HepG2 (cell line): ENCODE measurements around the gene PKD2L1. TPM values are rescaled to one million over a fixed set of nuclear protein-coding genes. Genes with fewer than 3 reads are reported as not detected.
"Not testable (repeated sequence)": the region's sequence is repeated elsewhere in the genome, so short reads cannot be mapped to it uniquely, and the experiment has no call there.

ENCODE experiments used
- ATAC-seq: fragments of 200-7000 bp; cut with Tn5 transposase; 3 replicates; pipeline ENCODE4 v1.9.1; 2020; ENCODE audit warnings: mild to moderate bottlenecking, moderate library complexity
- BruUV-seq: library from RNA; stranded (reverse); fragments of 400-500 nt; replicated peaks from 2 replicates; lab custom pipeline; 2021; lab: Mats Ljungman, UMichigan
- CTCF ChIA-PET: fragments of 300-600 bp; formaldehyde crosslinking; extraction: SDS; loops from one replicate; lab custom pipeline; 2021; ENCODE audit warnings: low total read pairs, inconsistent platforms, low intra/inter-chr PET ratio; lab: Yijun Ruan, JAX
- POLR2A ChIA-PET: fragments of 350-600 bp; sonication (Branson Sonifier 250); formaldehyde crosslinking; loops from one replicate; lab custom pipeline; 2020; ENCODE audit warnings: antibody characterized with exemption, inconsistent platforms; lab: Yijun Ruan, JAX
- DNase-seq: peaks from one replicate; pipeline ENCODE4 v3.0.0-alpha.2; 2015; ENCODE audit warnings: low spot score
- FAIRE-seq: peaks from 3 replicates; lab custom pipeline; 2011; peaks lifted over from hg19 to GRCh38; lab: Jason Lieb, UNC
- H2AFZ ChIP-seq: one replicate; pipeline ENCODE4 v1.6.1; 2011; ENCODE audit warnings: low read length, inconsistent platforms
- H3K27ac ChIP-seq: fragments of 300-600 bp; 3 replicates; pipeline ENCODE4 v1.8.0; 2011; ENCODE audit warnings: mixed run types, mild to moderate bottlenecking, mixed read lengths, low read length, inconsistent platforms; ENCODE audit not compliant: insufficient read depth; ENCODE audit errors: extremely low read length
- H3K27me3 ChIP-seq, 2 experiments: fragments of 200-600 bp in 1 of 2; 2 replicates in 1 of 2; 3 replicates in 1 of 2; pipeline versions ENCODE4 v1.6.0 to v1.8.0; 2011; ENCODE audit warnings: low read length in 2 of 2, mild to moderate bottlenecking in 2 of 2, moderate library complexity in 2 of 2, inconsistent platforms in 1 of 2; ENCODE audit not compliant: insufficient read depth in 2 of 2, control insufficient read depth in 1 of 2
- H3K36me3 ChIP-seq, 2 experiments: fragments of 200-600 bp in 1 of 2; replicated peaks in 1 of 2; 2 replicates in 1 of 2; 3 replicates in 1 of 2; pipeline versions ENCODE4 v1.5.1 to v1.8.0; 2011; ENCODE audit warnings: low read length in 2 of 2, inconsistent platforms in 1 of 2; ENCODE audit not compliant: insufficient read depth in 2 of 2, control insufficient read depth in 1 of 2
- H3K4me1 ChIP-seq: 2 replicates; pipeline ENCODE4 v1.5.1; 2012; ENCODE audit warnings: low read length, inconsistent platforms; ENCODE audit not compliant: insufficient read depth
- H3K4me2 ChIP-seq: 2 replicates; pipeline ENCODE4 v1.6.0; 2011; ENCODE audit warnings: low read depth, low read length, inconsistent platforms
- H3K4me3 ChIP-seq, 3 experiments: fragments of 200-600 bp in 1 of 3; sonication (generic), shearing (Covaris generic) in 1 of 3; replicated peaks in 1 of 3; 2 replicates each; pipeline ENCODE4 v1.5.1; 2011 to 2016; ENCODE audit warnings: low read length in 3 of 3, inconsistent platforms in 2 of 3, low read depth in 2 of 3, mild to moderate bottlenecking in 2 of 3, control low read depth in 1 of 3, mixed read lengths in 1 of 3; ENCODE audit not compliant: insufficient read depth in 1 of 3
- H3K79me2 ChIP-seq: one replicate; pipeline ENCODE4 v1.6.1; 2011; ENCODE audit warnings: low read length, inconsistent platforms; ENCODE audit not compliant: insufficient read depth
- H3K9ac ChIP-seq: 2 replicates; pipeline ENCODE4 v1.6.0; 2011; ENCODE audit warnings: mild to moderate bottlenecking, low read depth, low read length, inconsistent platforms; ENCODE audit not compliant: insufficient read depth
- H3K9me3 ChIP-seq: 2 replicates; pipeline ENCODE4 v1.5.1; 2012; ENCODE audit warnings: mild to moderate bottlenecking, low read length
- H4K20me1 ChIP-seq: 2 replicates; pipeline ENCODE4 v1.6.0; 2011; ENCODE audit warnings: inconsistent platforms, mild to moderate bottlenecking, low read length, moderate library complexity; ENCODE audit not compliant: insufficient read depth
- AKAP8 ChIP-seq: sonication (generic); formaldehyde crosslinking; IDR thresholded peaks from 2 replicates; pipeline ENCODE4 v1.5.1; 2020; ENCODE audit warnings: mild to moderate bottlenecking, missing genetic modification reagents
- HNF4A ChIP-seq: sonication (generic); formaldehyde crosslinking; IDR thresholded peaks from 2 replicates; pipeline ENCODE4 v1.4.0; 2020; ENCODE audit warnings: missing genetic modification reagents
- KAT7 ChIP-seq: IDR thresholded peaks from 2 replicates; pipeline ENCODE4 v1.6.1; 2018; ENCODE audit warnings: borderline replicate concordance, missing compliant biosample characterization
- MIXL1 ChIP-seq: IDR thresholded peaks from 2 replicates; pipeline ENCODE4 v1.6.1; 2016
- NCOR1 ChIP-seq: fragments of 200-600 bp; sonication (generic); IDR thresholded peaks from 2 replicates; pipeline ENCODE4 v1.7.0; 2017; ENCODE audit warnings: antibody characterized with exemption, low read length, borderline replicate concordance
- PHF8 ChIP-seq: sonication (generic); formaldehyde crosslinking; IDR thresholded peaks from 2 replicates; pipeline ENCODE4 v1.5.0; 2020; ENCODE audit warnings: missing genetic modification reagents
- SAP130 ChIP-seq: IDR thresholded peaks from 2 replicates; pipeline ENCODE4 v1.6.1; 2016; ENCODE audit warnings: low read depth
- SIX1 ChIP-seq: sonication (generic); formaldehyde crosslinking; IDR thresholded peaks from 2 replicates; pipeline ENCODE4 v1.4.0; 2020; ENCODE audit warnings: missing genetic modification reagents, borderline replicate concordance
- ZBED4 ChIP-seq: sonication (generic); formaldehyde crosslinking; IDR thresholded peaks from 2 replicates; pipeline ENCODE4 v1.4.0; 2020; ENCODE audit warnings: missing genetic modification reagents, borderline replicate concordance
- ZMYM2 ChIP-seq: sonication (generic); formaldehyde crosslinking; IDR thresholded peaks from 2 replicates; pipeline ENCODE4 v1.8.0; 2022; ENCODE audit warnings: mild to moderate bottlenecking, missing genetic modification reagents
- ZNF264 ChIP-seq: sonication (generic); formaldehyde crosslinking; IDR thresholded peaks from 2 replicates; pipeline ENCODE4 v1.4.0; 2020; ENCODE audit warnings: missing genetic modification reagents
- whole genome bisulfite sequencing: methylation state at CpG from one replicate; pipeline ENCODE4 v1.1.6; 2017; ENCODE audit warnings: low lambda C conversion rate; 5-methylcytosine and 5-hydroxymethylcytosine counted together
- in situ Hi-C: cut with HindIII; loops from 2 replicates; pipeline ENCODE4 v1.10.0; 2017; ENCODE audit warnings: low pct_unique_long_range_greater_than_20kb; ENCODE audit not compliant: extremely low pct_ligation_motif_present
- intact Hi-C: fragments of 100-400 bp; cut with micrococcal nuclease; formaldehyde crosslinking; loops from one replicate; pipeline ENCODE4 v1.10.0; 2022; ENCODE audit not compliant: unreplicated experiment
- polyA plus RNA-seq, 8 experiments: library from polyadenylated mRNA; depleted of rRNA in 3 of 8; stranded (reverse) in 7 of 8; unstranded in 1 of 8; fragments of >200 nt; fragmentation: Illumina TruSeq in 4 of 8; extraction: Trizol in 4 of 8; gene quantifications; 2 replicates each; pipeline versions ENCODE4 v1.2.1 to v1.2.3, GENCODE V29; 2011 to 2016; ENCODE audit warnings: low read depth in 4 of 8, missing spikeins in 1 of 8, mixed read lengths in 1 of 8; ENCODE audit not compliant: insufficient read depth in 1 of 8
- total RNA-seq, 5 experiments: library from RNA; depleted of rRNA; stranded (reverse); fragments of >200 nt; fragmentation: Illumina TruSeq; extraction: Trizol; gene quantifications; 2 replicates each; pipeline ENCODE4 v1.2.3, GENCODE V29; 2016; ENCODE audit warnings: low read depth in 1 of 5
- TF ChIP-seq, protein P1 (sequence below), 2 experiments: sonication (generic) in 1 of 2; formaldehyde crosslinking in 1 of 2; IDR thresholded peaks; 2 replicates each; pipeline versions ENCODE4 v1.4.0 to v1.6.1; 2016 to 2020; ENCODE audit warnings: borderline replicate concordance in 1 of 2, low read depth in 1 of 2, mild to moderate bottlenecking in 1 of 2, missing genetic modification reagents in 1 of 2
- TF ChIP-seq, protein P2 (sequence below): IDR thresholded peaks from 2 replicates; pipeline ENCODE4 v1.6.1; 2018; ENCODE audit warnings: missing genetic modification reagents, mild to moderate bottlenecking, missing compliant biosample characterization

Gene PKD2L1
- total and polyA plus RNA-seq, 2 of the 13 experiments (the other 11 are each of a cell fraction or from before 2014, with no cell fraction given): 0.07 to 0.15 TPM

- ChIA-PET CTCF (interaction anchor here (1.6 kb wide), 1 partner anchor 59 kb away, joined by 3 read pairs; no protein-coding TSS in a partner anchor), POLR2A (interaction anchor here (1.2 to 6.4 kb wide), 5 partner anchors 13 to 88 kb away, joined by 5 to 287 read pairs (median 26); partner anchors contain the start of gene SCD)
- Histone ChIP-seq H3K4me1 (peaks cover 42% of the 10 kb centered on the region), H3K4me3 (peak overlapping the region; percentile 64 to 82 (median 74)), H3K9ac (peak overlapping the region; percentile 97), H3K79me2 (peaks cover 30% of the 10 kb centered on the region), H3K4me2 (peak overlapping the region; percentile 84), H3K27ac (peak overlapping the region; percentile 100)
- ATAC-seq, H3K27me3 ChIP-seq, H2AFZ ChIP-seq, H3K9me3 ChIP-seq, BruUV-seq, H3K36me3 ChIP-seq, FAIRE-seq, in situ Hi-C loops, H4K20me1 ChIP-seq: not testable (repeated sequence)
- intact Hi-C loops: loop anchor here (1.0 to 10.0 kb wide), 2 partner anchors 16 to 50 kb away; no protein-coding TSS in a partner anchor
- DNase-seq: peak; percentile 46
- WGBS: 1% methylated on average over 7 of the region's 7 CpGs
- TF ChIP-seq HNF4A (CRISPR knock-in tag) (peak; percentile 72), KAT7 (CRISPR knock-in tag) (peak; percentile 38; the same call in 1 of the 2 replicates), SAP130 (CRISPR knock-in tag) (peak; percentile 54), SIX1 (CRISPR knock-in tag) (0 out of 2 replicates have a peak, but pooled peaks have one; percentile 10), PHF8 (CRISPR knock-in tag) (0 out of 2 replicates have a peak, but pooled peaks have one; percentile 16), MIXL1 (CRISPR knock-in tag) (0 out of 2 replicates have a peak, but pooled peaks have one; percentile 7), AKAP8 (CRISPR knock-in tag) (peak; percentile 33; the same call in 1 of the 2 replicates), ZMYM2 (CRISPR knock-in tag) (peak; percentile 60; the same call in 1 of the 2 replicates), NCOR1 (0 out of 2 replicates have a peak, but pooled peaks have one; percentile 25), ZBED4 (CRISPR knock-in tag) (0 out of 2 replicates have a peak, but pooled peaks have one; percentile 22), ZNF264 (CRISPR knock-in tag) (0 out of 2 replicates have a peak, but pooled peaks have one; percentile 22)
- TF ChIP-seq, protein P1, sequence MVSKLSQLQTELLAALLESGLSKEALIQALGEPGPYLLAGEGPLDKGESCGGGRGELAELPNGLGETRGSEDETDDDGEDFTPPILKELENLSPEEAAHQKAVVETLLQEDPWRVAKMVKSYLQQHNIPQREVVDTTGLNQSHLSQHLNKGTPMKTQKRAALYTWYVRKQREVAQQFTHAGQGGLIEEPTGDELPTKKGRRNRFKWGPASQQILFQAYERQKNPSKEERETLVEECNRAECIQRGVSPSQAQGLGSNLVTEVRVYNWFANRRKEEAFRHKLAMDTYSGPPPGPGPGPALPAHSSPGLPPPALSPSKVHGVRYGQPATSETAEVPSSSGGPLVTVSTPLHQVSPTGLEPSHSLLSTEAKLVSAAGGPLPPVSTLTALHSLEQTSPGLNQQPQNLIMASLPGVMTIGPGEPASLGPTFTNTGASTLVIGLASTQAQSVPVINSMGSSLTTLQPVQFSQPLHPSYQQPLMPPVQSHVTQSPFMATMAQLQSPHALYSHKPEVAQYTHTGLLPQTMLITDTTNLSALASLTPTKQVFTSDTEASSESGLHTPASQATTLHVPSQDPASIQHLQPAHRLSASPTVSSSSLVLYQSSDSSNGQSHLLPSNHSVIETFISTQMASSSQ (IDR thresholded peaks at IDR 0.05; ENCODE audit: low read depth): peak; percentile 52
- TF ChIP-seq, protein P1 (CRISPR knock-in tag; IDR thresholded peaks at IDR 0.05; ENCODE audit: borderline replicate concordance): peak; percentile 62; the same call in 1 of the 2 replicates
- TF ChIP-seq, protein P2, sequence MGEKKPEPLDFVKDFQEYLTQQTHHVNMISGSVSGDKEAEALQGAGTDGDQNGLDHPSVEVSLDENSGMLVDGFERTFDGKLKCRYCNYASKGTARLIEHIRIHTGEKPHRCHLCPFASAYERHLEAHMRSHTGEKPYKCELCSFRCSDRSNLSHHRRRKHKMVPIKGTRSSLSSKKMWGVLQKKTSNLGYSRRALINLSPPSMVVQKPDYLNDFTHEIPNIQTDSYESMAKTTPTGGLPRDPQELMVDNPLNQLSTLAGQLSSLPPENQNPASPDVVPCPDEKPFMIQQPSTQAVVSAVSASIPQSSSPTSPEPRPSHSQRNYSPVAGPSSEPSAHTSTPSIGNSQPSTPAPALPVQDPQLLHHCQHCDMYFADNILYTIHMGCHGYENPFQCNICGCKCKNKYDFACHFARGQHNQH (CRISPR knock-in tag): peak; percentile 17; the same call in 1 of the 2 replicates
Observed at GRCh38 chr10:100374677-100375353, 44.8 kb upstream of the PKD2L1 start.
